Measurements from ENCODE around the gene CLDND1. TPM values are rescaled to one million over a fixed set of nuclear protein-coding genes. Genes with fewer than 3 reads are reported as not detected.

CLDND1 gene
- total and polyA plus RNA-seq, 3 donors from 2014 or later = 150 to 207 (median 162) TPM

GRCh38 chr3:98552232-98553020 lies 29.7 kb upstream of the CLDND1 start:
- H3K36me3 ChIP-seq (ENCODE audit: low read depth, missing control alignments) = no peaks in the 10 kb centered on the region
- H3K4me3 ChIP-seq = no peak overlapping the region
- no peaks in the 10 kb centered on the region for H3K9me3 ChIP-seq
- no peak overlapping the region for H3K27ac ChIP-seq
- H3K4me1 ChIP-seq = no peaks in the 10 kb centered on the region
- DNase-seq = no peak
- H3K27me3 ChIP-seq = no peaks in the 10 kb centered on the region
- intact Hi-C loops (cut with DNase I; ENCODE audit: low total_unique reads) = no loop called here
- WGBS, 2 donors = 67 to 79% methylated on average over 4 of the region's 4 CpGs
- TF ChIP-seq CTCF (IDR thresholded peaks at IDR 0.05) (no peak), POLR2A (IDR thresholded peaks at IDR 0.05) (no peak)

GRCh38 chr3:98551754-98552153 lies 29.1 kb upstream of the CLDND1 start:
- H3K27ac ChIP-seq = no peak overlapping the region
- H3K4me3 ChIP-seq = no peak overlapping the region
- intact Hi-C loops (cut with DNase I; ENCODE audit: low total_unique reads) = no loop called here
- H3K27me3 ChIP-seq = no peaks in the 10 kb centered on the region
- no peaks in the 10 kb centered on the region for H3K9me3 ChIP-seq
- H3K36me3 ChIP-seq (ENCODE audit: low read depth, missing control alignments) = no peaks in the 10 kb centered on the region
- TF ChIP-seq POLR2A (IDR thresholded peaks at IDR 0.05) (no peak), CTCF (IDR thresholded peaks at IDR 0.05) (no peak)
- WGBS, 2 donors = 69 to 74% methylated on average over 3 of the region's 3 CpGs
- no peaks in the 10 kb centered on the region for H3K4me1 ChIP-seq
- DNase-seq = no peak

- WGBS, 2 donors = 78 to 93% methylated on average over 2 of the region's 2 CpGs
These were observed 28.5 kb upstream of the CLDND1 start for GRCh38 chr3:98551236-98551635.

GRCh38 chr3:98550833-98551232 lies 28.1 kb upstream of the CLDND1 start:
- Histone ChIP-seq H3K27ac (no peak overlapping the region), H3K4me3 (no peak overlapping the region), H3K27me3 (no peaks in the 10 kb centered on the region), H3K4me1 (no peaks in the 10 kb centered on the region), H3K9me3 (no peaks in the 10 kb centered on the region), H3K36me3 (ENCODE audit: low read depth, missing control alignments) (no peaks in the 10 kb centered on the region)
- 86 to 97% methylated on average over 3 of the region's 3 CpGs for WGBS, 2 donors
- TF ChIP-seq CTCF (IDR thresholded peaks at IDR 0.05) (no peak), POLR2A (IDR thresholded peaks at IDR 0.05) (no peak)
- intact Hi-C loops (cut with DNase I; ENCODE audit: low total_unique reads) = no loop called here
- DNase-seq = no peak

More at GRCh38 chr3:98551236-98551635, 28.5 kb upstream of the CLDND1 start:
- no peak overlapping the region for H3K27ac ChIP-seq
- no peaks in the 10 kb centered on the region for H3K27me3 ChIP-seq
- H3K36me3 ChIP-seq (ENCODE audit: low read depth, missing control alignments) = no peaks in the 10 kb centered on the region
- DNase-seq = no peak
- intact Hi-C loops (cut with DNase I; ENCODE audit: low total_unique reads) = no loop called here
- H3K9me3 ChIP-seq = no peaks in the 10 kb centered on the region
- no peaks in the 10 kb centered on the region for H3K4me1 ChIP-seq
- no peak overlapping the region for H3K4me3 ChIP-seq
- TF ChIP-seq POLR2A (IDR thresholded peaks at IDR 0.05) (no peak), CTCF (IDR thresholded peaks at IDR 0.05) (no peak)

GRCh38 chr3:98548544-98548943 lies 25.8 kb upstream of the CLDND1 start:
- Histone ChIP-seq H3K4me1 (no peaks in the 10 kb centered on the region), H3K36me3 (ENCODE audit: low read depth, missing control alignments) (no peaks in the 10 kb centered on the region), H3K9me3 (no peaks in the 10 kb centered on the region), H3K27ac (no peak overlapping the region), H3K4me3 (no peak overlapping the region), H3K27me3 (no peaks in the 10 kb centered on the region)
- intact Hi-C loops (cut with DNase I; ENCODE audit: low total_unique reads) = no loop called here
- no peak for DNase-seq
- TF ChIP-seq CTCF (IDR thresholded peaks at IDR 0.05) = no peak
- TF ChIP-seq POLR2A (IDR thresholded peaks at IDR 0.05) = no peak
- 72 to 75% methylated on average over 5 of the region's 5 CpGs for WGBS, 2 donors

Data from testis (tissue), 3 donors.